Fibroblast of villous mesenchyme (primary cell): ENCODE data around the gene REPS1. TPM values are rescaled to one million over a fixed set of nuclear protein-coding genes. Genes with fewer than 3 reads are reported as not detected.

ENCODE experiments used
- DNase-seq: peaks from one replicate; pipeline ENCODE4 v3.0.0-alpha.2; 2010; ENCODE audit warnings: low read depth
- H3K4me3 ChIP-seq: 2 replicates; pipeline ENCODE4 v1.5.1; 2011; ENCODE audit warnings: low read depth, mild to moderate bottlenecking, low read length
- CTCF ChIP-seq: IDR thresholded peaks from 2 replicates; pipeline ENCODE4 v1.5.1; 2012; ENCODE audit warnings: low read depth, mild to moderate bottlenecking, low read length; ENCODE audit not compliant: insufficient read depth
- total RNA-seq: library from RNA; depleted of rRNA; stranded (reverse); fragments of >200 nt; gene quantifications from 2 replicates; pipeline ENCODE4 v1.2.3, GENCODE V29; 2012

The REPS1 gene
- total RNA-seq, 1 donor: 43.2 TPM

- DNase-seq: no peak
- no peak for TF ChIP-seq CTCF
- no peak overlapping the region for H3K4me3 ChIP-seq
Observed at GRCh38 chr6:138885156-138885819, 102.8 kb downstream of the REPS1 start.

- H3K4me3 ChIP-seq: no peak overlapping the region
- TF ChIP-seq CTCF: no peak
- no peak for DNase-seq
Observed at GRCh38 chr6:138882369-138883017, 105.6 kb downstream of the REPS1 start.

- no peak for TF ChIP-seq CTCF
- DNase-seq: no peak
Observed at GRCh38 chr6:138873191-138873590, 114.9 kb downstream of the REPS1 start.

GRCh38 chr6:138869398-138869797, 118.7 kb downstream of the REPS1 start:
- TF ChIP-seq CTCF: no peak
- no peak for DNase-seq
- no peak overlapping the region for H3K4me3 ChIP-seq

More at GRCh38 chr6:138873191-138873590, 114.9 kb downstream of the REPS1 start:
- no peak overlapping the region for H3K4me3 ChIP-seq

GRCh38 chr6:138868181-138868580, 119.9 kb downstream of the REPS1 start:
- no peak overlapping the region for H3K4me3 ChIP-seq
- no peak for DNase-seq
- no peak for TF ChIP-seq CTCF

- no peak overlapping the region for H3K4me3 ChIP-seq
- no peak for DNase-seq
- TF ChIP-seq CTCF: no peak
Observed at GRCh38 chr6:138865480-138866109, 122.5 kb downstream of the REPS1 start.
